ENCODE data around the gene ZBTB11.
"Not testable (repeated sequence)": the region's sequence is repeated elsewhere in the genome, so short reads cannot be mapped to it uniquely, and the experiment has no call there.

The ZBTB11 gene

DNA sequence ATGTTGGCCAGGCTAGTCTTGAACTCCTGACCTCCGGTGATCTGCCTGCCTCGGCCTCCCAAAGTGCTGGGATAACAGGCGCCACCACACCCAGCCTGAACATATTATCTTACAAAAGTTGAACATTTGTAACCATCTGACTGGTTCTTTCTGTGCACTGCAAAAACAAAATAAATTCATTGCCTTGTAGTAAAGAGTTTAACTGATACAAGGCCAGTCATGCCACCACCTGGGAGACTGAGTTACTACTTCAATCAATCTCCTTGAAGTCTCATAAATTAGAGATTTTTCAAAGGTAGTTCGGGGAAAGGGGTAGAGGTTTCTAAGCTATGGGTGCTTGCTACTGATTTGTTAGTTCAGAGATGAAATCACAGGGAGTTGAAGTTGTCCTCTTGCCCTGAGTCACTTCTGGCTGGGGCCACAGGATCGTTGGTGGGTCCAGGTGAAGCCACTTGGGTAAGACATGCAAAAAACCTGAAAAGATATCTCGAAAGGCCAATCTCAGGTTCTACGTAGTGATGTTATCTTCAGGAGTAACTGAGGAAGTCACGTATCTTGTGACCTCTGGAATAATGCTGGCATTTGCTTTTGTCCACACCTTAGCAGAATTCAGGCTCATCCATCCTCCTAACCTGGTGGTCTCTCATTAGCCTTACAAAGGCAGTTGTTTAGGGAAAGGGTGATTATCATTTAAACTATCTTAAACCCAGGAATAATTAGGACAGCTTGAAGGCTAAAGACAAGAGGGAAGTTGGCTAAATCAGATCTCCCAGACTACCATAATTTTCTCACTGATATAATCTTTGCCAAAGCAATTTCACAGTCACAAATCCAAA is 33.7 kb downstream of the ZBTB11 start:
- no peak for DNase-seq

DNA sequence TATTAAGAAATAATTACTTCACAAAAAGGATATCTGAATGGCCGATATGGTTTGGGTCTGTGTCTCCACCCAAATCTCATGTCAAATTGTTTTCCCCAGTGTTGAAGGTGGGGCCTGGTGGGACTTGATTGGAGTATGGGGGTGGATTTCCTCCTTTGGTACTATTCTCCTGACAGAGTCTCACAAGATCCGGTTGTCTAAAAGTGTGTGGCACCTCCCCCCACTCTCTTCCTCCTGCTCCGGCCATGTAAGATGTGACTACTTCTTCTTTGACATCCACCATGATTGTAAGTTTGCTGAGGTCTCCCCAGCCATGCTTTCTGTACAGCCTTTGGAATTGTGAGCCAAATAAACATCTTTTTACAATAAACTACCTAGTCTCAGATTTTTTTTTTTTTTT is 34.5 kb downstream of the ZBTB11 start:
- no peak for DNase-seq

DNA sequence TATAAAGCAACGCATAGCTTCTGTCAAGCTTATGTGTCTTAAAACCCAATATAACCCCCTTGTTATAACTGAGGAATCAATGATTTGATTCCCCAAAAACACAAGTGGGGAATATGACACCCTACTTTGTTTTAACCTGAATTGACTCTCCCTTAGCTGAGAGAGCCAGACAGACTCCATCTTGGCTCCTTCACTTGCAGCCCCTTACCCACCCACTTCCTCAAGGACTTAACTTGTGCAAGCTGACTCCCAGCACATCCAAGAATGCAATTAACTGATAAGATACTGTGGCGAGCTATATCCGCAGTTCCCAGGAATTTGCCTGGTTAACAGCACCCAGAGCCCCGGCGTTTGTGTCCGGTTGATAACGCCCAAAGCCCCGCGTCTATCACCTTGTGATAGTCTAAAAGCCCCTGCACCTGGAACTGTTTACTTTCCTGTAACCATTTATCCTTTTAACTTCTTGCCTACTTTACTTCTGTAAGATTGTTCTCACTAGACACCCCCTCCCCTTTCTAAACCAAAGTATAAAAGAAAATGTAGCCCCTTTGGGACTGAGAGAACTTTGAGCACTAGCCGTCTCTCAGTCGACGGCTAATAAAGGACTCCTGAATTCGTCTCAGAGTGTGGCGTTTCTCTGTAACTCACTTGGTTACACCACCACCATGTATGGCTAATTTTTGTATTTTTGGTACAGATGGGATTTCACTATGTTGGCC is 35.4 kb downstream of the ZBTB11 start:
- DNase-seq: not testable (repeated sequence)

GRCh38 chr3:101640256-101640655 is 36.7 kb downstream of the ZBTB11 start:
- no peak for DNase-seq

DNA sequence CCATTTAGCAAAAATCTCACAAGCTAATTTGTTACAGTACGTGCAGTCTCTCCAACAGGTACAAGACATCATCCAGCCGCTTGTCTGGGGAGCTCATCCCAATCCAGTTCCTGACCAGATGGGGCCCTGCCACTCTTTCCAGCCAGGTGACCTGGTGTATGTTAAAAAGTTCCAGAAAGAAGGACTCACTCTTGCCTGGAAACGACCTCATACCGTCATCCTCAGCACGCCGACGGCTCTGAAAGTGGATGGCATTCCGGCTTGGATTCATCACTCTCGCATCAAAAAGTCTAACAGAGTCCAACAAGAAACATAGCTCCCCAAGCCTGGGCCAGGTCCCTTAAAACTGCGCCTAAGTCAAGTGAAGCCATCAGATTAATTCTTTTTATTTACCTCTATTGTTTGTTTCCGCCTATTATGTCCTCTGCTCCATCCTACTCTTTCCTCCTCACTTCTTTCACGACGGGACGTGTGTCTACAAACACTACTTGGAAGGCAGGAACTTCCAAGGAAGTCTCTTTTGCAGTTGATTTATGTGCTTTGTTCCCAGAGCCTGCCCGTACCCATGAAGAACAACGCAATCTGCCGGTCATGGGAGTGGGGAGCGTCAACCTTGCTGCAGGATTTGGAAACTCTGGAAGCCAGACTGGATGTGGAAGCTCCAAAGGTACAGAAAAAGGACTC is 37.5 kb downstream of the ZBTB11 start:
- DNase-seq: no peak

GRCh38 chr3:101638261-101638745 is 38.6 kb downstream of the ZBTB11 start:
- DNase-seq: no peak

GRCh38 chr3:101637451-101637850 is 39.5 kb downstream of the ZBTB11 start:
- no peak for DNase-seq

GRCh38 chr3:101635954-101636798 is 40.8 kb downstream of the ZBTB11 start:
- DNase-seq: peak; percentile 58

GRCh38 chr3:101635345-101635744 is 41.6 kb downstream of the ZBTB11 start:
- DNase-seq: no peak

GRCh38 chr3:101634591-101635196 is 42.2 kb downstream of the ZBTB11 start:
- no peak for DNase-seq

DNA sequence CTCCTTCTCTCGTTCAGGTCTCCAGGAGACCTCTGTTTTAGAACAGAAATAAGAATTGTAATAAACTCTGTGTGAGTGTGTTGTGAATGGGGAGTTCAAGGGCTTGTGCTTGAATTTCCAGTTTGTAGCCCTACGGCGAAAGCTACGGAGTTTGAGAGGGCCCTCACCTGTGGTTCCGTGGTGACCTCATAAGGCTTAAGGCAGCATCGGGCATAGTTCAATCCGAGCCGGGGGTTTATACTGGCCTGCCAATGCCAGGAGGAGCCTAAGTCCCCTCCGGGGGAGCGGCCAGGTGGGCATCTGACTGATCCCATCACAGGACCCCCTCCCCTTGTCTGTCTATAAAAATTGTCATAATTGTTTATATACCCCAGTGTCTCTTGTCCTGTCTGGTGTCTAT is 43.7 kb downstream of the ZBTB11 start:
- DNase-seq: no peak

GRCh38 chr3:101632586-101632985 is 44.3 kb downstream of the ZBTB11 start:
- no peak for DNase-seq

GRCh38 chr3:101631959-101632358 is 45.0 kb downstream of the ZBTB11 start:
- not testable (repeated sequence) for DNase-seq

DNA sequence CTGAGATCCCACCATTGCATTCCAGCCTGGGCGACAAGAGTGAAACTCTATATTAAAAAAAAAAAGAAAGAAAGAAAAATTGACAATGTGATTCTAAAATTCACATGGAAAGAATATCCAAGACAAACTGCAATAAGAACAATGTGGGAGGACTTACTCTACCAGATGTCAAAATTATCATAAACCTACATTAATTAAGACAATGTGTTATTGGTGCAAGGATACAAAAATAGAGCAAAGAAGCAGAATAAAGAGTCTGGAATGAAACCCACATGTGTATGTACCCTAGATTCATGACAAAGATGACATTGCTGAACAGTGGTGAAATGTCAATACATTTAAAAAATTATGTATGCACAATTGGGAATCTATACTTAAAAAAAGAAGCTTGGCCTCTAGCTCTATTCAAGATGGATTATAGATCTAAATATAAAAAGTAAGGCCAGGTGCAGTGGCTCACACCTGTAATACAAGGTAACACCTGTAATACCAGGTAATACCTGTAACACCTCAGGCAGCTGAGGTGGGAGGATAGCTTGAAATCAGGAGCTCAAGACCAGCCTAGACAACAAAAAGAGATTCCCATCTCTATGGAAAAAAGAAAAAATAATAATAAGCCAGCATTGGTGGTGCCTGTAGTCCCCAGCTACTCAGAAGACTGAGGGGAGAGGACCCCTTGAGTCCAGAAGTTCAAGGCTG is 45.7 kb downstream of the ZBTB11 start:
- DNase-seq: no peak

GRCh38 chr3:101629219-101629618 is 47.7 kb downstream of the ZBTB11 start:
- no peak for DNase-seq

GRCh38 chr3:101625879-101626278 is 51.1 kb downstream of the ZBTB11 start:
- DNase-seq: no peak

- no peak for DNase-seq
Measured at GRCh38 chr3:101624857-101625256, 52.1 kb downstream of the ZBTB11 start.

- DNase-seq: no peak
Measured at GRCh38 chr3:101623656-101624055, 53.3 kb downstream of the ZBTB11 start.

GRCh38 chr3:101619734-101620133 is 57.2 kb downstream of the ZBTB11 start:
- DNase-seq: no peak

DNA sequence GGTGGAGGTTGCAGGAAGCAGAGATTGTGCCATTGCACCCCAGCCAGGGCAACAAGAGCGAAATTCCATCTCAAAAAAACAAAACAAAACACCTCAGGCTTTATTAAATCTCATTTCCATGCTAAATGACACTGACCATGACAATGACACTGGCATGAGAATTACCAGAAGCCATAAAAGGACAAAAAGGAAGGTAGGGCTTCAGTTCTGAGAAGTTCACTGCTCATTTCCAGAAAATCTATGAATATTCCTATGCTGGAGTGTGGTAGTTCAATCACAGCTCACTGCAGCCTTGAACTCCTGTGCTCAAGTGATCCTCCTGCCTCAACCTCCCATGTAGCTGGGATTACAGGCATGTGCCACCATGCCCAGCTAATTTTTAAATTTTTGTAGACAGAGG is 58.2 kb downstream of the ZBTB11 start:
- DNase-seq: no peak

DNA sequence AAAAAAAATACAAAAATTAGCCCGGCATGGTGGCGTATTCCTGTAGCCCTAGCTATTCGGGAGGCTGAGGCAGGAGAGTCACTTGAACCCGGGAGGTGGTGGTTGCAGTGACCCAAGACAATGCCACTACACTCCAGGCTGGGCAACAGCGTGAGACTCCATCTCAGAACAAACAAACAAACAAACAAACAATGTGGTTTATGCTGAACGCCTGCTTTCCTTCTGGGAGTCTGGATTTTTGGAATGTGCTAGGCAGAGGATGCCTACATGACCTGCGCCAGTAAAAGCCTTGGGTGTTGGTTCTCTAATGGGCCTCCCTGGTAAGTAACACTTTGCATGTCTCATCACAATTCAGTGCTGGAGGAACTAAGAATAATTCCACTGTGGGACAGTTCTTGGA is 59.5 kb downstream of the ZBTB11 start:
- no peak for DNase-seq

Data from T-helper 9 cell (primary cell).